HG03558 (cell line): ENCODE results near the gene ALOX15B.
"Not testable (repeated sequence)": the region's sequence is repeated elsewhere in the genome, so short reads cannot be mapped to it uniquely, and the experiment has no call there.

ENCODE experiments used
- ATAC-seq: cut with Tn5 transposase; IDR thresholded peaks from one replicate; pipeline ENCODE4 v1.9.1; 2021; ENCODE audit warnings: moderate number of reproducible peaks; ENCODE audit not compliant: unreplicated experiment; ENCODE audit errors: extremely low read depth

ALOX15B gene

DNA sequence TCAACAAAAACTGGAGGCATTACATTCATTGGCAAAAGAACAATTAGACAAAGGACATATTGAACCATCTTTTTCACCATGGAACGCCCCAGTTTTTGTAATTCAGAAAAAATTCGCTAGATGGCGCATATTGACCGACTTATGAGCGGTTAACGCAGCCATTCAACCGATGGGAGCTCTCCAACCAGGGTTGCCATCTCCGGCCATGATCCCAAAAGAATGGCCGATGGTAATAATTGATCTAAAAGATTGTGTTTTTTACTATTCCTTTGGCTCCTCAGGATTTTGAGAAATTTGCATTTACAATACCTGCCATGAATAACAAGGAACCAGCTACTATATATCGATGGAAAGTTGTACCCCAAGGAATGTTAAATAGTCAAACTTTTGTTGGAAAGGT lies 21.4 kb downstream of the ALOX15B start:
- no peak for ATAC-seq

DNA sequence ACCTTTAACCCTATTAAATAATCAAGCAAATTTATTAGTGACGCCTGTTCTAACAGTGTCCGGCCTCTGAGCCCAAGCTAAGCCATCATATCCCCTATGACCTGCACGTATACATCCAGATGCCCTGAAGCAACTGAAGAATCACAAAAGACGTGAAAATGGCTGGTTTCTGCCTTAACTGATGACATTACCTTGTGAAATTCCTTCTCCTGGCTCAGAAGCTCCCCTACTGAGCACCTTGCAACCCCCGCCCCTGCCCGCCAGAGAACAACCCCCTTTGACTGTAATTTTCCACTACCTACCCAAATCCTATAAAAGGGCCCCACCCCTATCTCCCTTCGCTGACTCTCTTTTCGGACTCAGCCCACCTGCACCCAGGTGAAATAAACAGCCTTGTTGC lies 23.0 kb downstream of the ALOX15B start:
- ATAC-seq: not testable (repeated sequence)

DNA sequence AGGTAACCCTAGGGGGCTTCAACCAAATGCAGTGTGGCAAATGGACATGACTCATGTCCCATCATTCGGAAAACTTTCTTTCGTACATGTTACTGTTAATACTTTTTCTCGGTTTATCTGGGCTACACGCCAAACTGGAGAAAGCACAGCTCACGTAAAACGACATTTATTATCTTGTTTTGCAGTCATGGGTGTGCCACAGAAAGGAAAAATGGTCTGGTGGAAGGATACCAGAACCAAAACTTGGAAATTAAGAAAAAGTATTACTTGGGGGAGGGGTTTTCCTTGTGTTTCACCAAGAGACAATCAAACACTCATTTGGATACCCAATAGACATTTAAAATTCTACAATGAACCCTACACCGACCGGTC lies 23.6 kb downstream of the ALOX15B start:
- no peak for ATAC-seq

DNA sequence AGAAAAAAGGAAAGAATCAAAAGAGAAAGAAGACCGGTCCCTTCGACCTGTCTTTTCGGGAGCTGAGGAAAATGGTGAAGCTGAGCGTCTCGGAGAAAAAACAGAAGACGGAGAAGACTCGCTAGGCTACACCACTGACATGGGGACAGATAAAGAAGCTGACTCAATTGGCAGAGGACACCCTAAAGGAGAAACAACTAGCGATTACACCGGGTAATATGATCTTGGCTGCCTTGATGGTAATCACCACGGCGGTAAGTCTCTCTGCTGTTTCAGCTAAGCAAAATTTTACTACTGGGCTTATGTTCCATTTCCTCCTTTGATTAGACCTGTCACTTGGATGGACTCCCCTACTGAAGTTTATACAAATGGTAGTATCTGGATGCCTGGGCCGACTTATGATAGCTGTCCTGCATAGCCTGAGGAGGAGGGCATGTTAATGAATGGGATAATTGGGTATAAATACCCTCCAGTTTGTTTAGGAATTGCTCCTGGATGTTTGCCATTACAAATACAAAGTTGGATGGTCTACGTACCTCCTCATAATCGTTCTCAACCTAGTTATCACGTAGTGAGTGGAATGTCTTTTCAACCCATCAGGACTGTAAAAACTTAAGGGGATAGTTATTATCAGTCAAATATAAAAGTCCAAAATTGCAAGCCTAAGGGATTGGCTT lies 24.1 kb downstream of the ALOX15B start:
- no peak for ATAC-seq

DNA sequence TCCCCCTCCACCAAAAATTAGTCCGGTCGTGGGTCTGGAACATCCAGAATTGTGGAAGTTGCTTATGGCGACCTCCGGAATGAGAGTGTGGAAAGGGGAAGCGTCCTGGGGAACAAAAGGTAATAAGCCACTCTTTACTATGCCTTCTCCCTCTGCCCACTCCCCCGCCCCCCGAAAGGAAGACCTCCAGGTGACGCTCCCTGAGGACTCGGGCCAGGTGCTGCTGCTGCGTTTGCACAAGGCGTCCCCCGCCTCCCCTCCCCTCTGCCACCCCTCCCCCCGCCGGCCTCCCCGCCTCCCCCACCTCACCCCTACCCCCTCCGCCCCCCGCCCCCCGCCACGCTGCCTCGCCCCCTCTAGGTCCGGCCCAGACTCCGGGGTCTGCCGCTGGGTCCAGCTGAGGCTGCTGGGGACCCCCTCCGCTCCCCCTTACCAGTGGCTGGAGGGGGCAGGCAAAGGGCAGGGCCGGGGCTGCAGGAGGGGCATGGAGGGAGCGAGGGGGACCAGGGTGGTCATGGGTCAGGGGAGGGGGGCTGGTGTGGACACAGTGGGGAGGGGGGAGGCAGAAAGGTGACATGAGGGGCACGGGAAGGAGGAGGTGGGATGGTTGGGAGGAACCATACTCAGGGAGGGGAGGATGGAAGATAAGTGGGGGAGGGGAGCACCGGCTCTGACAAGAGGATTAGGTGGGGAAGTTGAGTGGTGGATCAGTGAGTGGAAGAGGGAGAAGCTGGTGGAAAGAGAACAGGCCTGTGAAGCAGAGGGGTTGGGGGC lies 25.1 kb downstream of the ALOX15B start:
- ATAC-seq: no peak

DNA sequence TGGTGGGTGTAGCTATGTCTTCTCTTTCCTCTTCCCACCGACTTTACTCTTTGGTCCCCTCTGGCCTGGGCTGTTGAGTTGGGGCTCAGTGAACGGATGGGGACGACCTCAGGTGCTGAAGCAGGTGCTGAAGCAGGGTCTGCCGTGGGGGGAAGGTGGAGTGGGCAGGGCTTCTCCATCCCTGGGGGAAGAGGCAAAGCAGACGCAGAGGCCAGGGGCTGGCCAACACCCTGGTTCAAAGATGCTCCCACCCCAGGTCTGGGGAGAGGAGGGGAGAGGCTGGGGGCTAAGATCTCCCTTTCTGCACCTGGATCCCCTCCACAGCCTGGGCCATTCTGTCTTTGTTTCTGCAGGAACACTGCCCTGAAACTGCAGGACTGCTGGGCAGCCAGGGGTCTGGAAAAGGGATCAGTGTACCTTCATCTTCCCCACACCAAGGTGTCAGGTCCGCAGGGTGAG lies 25.7 kb downstream of the ALOX15B start:
- ATAC-seq: no peak

DNA sequence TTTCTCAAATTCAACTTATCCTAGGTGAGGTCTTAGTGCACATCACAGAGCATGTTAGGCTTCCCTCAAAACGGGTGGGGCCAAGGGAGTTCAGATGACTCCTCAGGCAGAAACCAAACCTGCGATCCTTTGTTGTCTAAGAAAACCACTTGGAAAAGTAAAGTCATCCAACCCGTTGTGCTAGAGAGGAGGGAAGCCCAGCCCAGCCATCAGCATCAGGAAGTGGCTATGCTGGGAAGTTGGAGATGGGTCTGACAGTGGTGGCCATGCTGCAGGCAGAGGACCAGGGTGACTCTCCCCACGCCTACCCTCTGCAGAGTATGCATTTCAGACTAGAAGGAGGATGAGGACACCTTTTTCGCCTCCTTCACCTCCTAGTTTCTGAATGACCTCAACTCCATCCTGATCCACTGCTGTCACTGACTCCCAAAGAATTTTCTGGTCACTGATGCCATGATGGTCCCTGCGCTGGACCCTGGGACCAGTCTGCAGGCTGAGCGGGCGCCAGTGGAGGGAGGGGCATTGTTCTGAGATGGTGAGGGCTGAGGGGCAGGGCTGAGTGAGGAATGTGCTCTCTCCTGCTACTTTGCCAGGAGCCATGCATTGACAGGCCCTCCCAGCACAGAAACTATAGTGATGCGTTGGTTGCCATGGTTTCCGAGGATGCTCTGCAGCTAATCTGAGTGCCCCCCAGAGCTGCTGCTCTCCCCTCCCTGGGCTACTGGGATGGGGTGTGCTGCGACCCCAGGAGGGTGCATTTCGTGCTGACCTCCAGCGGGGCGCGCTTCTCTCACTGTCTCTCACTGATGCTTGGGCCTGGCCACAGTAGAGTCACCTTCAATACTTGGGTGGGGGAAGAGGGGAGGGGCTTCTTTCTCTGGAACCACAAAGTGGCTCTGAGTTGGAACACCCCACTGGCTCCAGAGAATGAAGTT lies 28.2 kb downstream of the ALOX15B start:
- no peak for ATAC-seq

DNA sequence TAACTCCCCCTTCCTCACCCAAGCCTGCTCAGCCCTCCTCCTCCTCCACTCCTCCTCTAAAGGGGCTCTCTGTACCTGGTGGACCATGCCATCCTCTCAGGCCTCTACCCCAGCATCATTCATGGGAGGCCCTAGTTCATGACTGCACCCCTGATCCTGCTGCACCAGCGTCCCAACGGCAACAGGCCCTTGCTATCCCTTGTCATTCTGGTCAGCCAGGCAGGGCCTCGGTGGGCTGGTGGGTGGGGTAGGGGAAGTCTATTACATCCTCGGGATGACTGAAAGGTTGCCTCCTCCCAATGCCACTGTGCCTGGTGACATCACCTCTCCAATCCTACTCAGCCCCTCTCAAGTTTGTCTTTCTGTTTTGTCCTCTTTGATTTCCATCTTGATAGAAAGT lies 28.9 kb downstream of the ALOX15B start:
- no peak for ATAC-seq

DNA sequence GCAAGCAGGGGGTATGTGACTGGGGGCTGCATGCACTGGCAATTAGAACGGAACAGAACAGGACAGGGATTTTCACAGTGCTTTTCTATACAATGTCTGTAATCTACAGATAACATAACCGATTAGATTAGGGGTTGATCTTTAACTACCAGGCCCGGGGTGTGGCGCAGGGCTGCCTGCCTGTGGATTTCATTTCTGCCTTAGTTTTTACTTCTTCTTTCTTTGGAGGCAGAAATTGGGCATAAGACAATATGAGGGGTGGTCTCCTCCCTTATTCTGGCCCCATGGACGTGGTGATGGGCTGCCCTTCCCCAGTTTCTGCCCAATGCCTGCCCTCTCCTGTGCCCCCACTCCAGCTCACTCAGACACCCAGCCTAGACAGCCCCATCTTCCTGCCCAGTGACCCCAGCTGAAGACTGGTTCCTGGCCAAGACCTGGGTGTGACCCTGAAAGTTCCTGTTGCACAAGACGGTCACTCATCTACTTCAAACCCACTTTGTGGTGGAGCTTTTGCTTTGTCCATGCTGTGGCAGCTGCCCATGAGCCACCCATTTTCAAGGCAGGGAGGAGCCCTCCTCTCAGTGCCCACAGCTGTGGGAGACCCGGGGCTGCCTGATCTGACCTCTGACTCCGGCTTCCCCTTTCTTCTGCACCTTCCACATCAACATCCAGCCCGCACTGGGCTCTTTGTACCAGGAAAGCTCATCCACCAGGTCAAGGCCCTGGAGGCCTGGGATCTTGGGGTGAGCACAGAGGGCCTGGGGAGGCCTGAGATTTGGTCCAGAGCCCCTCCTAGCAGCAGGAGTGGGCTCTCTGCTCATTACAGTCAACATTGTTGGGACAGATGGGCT lies 30.1 kb downstream of the ALOX15B start:
- no peak for ATAC-seq

DNA sequence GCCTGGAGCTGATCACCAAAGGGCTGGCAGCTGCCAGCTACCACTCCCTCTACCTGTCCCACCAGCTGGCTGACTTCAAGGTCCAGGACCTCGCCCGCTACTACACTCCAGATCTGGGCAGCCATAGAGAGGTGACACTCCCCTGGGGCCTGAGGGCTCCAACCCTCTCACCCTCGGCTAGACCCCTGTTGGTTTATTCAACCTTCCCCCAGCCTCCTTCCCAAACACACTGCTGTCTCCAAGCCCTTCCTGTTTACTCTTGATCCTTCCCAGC lies 30.7 kb downstream of the ALOX15B start:
- ATAC-seq: no peak

DNA sequence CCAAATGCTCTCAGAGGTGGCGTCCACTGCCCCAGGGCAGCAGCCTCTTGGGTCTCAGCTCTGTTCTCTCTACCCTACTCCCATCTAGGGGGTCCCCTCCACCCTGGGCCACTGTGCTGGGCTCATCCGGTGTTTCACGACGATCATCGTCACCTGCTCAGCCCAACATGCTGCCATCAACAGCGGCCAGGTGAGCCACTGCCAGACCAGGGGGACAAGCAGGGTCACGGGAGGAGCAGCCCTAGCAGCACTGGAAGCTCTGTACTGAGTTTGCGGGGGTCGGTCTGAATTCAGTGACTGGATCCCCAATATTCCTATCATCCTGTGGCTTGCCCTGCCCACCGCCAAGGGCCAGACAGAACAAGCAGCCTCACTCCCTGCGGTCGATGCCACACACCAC lies 32.6 kb downstream of the ALOX15B start:
- ATAC-seq: no peak

DNA sequence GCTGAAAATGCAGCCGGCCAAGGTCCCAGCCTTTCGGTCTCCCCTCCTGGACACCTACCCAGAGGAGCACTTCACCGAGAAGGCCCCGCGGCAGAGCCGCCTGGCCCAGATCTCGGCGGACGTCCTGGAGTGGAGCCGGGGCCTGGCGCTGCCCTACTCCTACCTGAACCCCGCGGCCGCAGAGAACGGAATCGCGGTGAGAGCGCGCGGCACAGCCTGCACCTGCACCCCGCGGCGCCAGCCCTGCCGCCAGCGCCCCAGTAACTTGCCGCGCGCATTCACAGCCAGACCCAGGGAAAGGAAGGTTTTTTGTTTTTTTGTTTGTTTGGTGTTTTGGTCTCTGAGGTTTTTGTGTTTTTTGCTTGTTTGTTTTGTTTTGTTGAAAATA lies 33.5 kb downstream of the ALOX15B start:
- ATAC-seq: no peak

DNA sequence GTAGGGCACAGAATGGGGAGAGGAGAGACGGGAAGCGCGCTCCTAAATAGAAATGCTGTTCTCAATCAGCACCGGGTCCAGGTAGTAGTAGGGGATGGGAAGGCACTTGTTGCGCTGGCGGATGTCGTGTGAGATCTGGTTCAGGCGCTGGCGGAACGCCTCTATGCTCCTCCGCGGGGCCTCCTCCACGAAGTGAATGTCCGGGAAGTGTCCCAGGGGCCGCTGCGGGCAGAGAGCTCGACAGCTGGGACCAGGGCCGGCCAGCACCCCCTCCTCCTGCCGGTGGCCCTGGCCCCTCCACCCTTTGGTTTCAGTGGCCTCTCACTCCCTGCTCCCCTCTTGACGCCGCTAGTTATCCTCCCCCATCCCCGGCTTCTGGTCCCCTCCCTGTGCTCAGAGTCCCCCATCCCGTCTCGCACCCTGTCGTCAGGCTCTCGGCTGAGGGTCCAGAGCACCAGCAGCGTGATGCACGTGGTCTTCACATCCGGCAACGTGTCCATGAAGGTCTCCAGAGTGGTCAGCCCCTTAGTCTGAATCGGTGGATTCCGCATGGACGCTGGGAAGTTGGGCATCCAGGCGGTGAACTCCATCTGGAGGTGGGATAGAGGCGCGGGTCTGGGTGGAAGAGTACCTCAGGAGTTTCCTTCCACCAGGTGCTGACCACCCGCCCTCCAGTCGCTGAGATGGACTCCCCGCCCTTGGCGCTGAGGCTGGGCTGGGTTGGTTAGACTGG lies 34.0 kb downstream of the ALOX15B start:
- no peak for ATAC-seq

DNA sequence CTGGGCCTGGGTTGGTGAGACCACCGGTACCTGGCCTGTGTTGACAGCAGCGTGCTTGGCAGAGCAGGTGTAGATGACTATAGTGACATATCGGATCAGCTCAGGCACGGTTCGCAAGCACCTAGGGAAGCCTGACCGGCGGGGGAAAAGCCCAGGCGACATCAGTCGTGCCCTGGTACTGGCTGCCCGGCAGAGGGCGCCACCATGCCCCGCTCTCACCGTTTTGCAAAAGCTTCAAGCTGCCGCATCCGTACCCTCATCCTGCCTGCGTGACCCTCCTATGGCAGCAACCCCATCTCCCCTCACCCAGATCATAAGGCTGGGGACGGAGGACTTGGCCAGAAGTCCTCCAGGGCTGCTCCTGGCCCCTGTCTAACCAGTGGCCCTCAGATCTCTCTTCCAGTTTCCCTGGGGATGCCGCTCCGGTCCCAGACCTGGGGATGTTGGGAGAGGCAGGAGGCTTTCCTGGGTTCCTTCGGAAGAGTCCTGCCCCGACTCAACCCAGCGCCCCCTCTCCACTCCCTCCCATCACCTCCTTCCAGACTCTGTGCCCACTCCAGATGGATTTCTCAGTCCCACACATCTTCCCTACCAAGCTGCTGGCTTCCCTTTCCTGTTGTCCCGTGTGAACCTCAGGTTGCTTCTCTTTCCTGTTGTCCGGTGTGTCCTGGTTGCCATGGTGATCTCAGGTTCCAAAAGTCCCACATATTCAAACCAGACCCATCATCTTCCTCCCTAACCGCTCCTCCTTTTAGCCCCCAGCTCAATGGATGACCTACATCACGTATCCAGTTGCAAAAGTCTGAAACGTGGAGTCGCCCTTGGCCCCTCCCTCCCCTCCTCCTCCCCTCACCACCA lies 35.0 kb downstream of the ALOX15B start:
- no peak for ATAC-seq

DNA sequence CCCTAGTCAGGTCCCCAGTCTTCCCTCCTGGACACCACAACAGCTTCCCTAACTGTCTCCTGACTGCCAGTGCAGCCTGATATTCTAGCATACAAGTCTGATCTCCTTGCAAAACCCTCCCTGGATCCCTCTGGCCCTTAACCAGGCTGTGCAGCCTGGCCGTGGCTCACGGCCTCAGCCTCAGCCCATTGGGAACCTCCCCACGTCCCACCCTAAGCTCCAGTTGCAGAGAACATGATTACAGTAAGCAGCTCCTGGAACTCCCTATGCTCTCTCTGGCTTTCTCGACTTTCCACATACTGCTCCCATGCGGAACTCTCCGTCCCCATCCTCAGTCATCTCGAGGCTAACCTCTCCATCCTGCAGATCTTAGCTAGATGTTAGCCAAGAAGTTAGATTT lies 35.7 kb downstream of the ALOX15B start:
- ATAC-seq: no peak

DNA sequence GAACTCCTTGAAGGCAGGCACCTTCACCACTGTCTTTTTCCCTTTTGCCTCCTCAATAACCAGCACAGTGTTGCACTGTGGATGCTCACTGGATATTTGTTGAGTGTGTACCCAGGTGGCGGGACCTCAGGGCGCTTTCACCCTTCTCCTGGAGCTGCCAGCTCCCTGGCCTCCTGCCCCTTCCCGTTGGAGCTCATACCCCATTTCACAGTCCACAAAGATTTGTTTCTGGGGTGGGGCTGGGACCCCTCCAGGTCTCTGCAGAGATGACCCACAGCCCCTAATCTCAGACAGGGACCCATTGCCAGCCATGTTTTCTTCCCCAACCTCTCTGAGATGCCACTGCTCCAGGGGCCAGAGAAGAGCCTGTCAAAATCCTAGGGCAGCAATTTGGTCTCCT lies 36.2 kb downstream of the ALOX15B start:
- no peak for ATAC-seq

DNA sequence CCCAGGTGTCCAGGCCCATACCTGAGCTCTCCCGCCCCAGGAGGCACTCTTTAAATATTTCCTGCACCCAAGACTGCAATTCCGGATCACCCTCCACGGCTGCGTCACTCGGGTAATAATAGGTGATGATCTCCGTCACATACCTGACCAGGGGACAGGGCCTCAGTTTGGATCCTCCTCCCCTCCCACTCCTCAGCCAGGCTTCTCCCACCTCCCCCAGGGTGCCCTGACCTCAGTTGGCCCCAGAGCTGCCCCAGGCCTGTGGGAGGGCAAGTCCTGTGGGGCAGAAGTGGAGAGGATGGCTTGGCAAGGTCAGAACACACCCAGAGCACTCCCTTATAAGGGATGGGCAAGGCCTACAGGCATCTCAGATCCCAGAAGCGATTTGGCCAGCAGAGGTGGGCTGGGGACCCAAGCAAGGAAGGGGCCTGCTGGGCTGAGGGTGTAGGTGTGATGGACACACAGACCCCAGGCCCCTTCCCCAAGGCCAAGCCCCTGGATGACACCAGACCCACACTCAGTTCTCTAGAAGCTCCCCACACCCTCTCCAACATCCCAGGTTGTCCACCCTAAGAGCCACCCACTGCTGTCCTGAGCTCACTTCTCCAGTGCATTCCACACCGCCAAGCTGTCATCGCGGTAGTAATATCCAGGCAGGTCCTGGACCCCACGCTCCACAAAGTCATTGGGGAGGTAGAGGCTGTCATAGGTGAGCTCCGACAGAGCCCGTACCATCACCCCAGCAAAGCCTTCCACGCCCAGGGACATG lies 36.9 kb downstream of the ALOX15B start:
- ATAC-seq: no peak
